RWPE2 (cell line): Measurements from ENCODE around the gene ARX.

Source experiments
- ATAC-seq: fragments of 200-7000 bp; cut with Tn5 transposase; 3 replicates; pipeline ENCODE4 v1.9.1; 2021; ENCODE audit warnings: low read depth
- DNase-seq: peaks from one replicate; pipeline ENCODE4 v3.0.0-alpha.2; 2020; ENCODE audit warnings: low spot score
- H3K27ac ChIP-seq: fragments of 450-650 bp; 2 replicates; pipeline ENCODE4 v1.5.1; 2017; ENCODE audit warnings: mild to moderate bottlenecking; ENCODE audit not compliant: poor library complexity, severe bottlenecking
- H3K27me3 ChIP-seq: fragments of 250-450 bp; sonication (Bioruptor Pico); 2 replicates; pipeline ENCODE4 v1.5.1; 2021; ENCODE audit warnings: mild to moderate bottlenecking, moderate library complexity; ENCODE audit not compliant: insufficient read depth, poor library complexity, severe bottlenecking
- H3K36me3 ChIP-seq: fragments of 250-450 bp; sonication (Bioruptor Pico); 2 replicates; pipeline ENCODE4 v1.5.1; 2020; ENCODE audit warnings: low read depth, mild to moderate bottlenecking, moderate library complexity
- H3K4me1 ChIP-seq: fragments of 250-450 bp; sonication (Bioruptor Pico); 2 replicates; pipeline ENCODE4 v1.5.1; 2021; ENCODE audit warnings: mild to moderate bottlenecking, moderate library complexity; ENCODE audit not compliant: insufficient read depth, poor library complexity, severe bottlenecking
- H3K4me3 ChIP-seq: fragments of 250-450 bp; sonication (Bioruptor Pico); 2 replicates; pipeline ENCODE4 v1.5.1; 2021; ENCODE audit warnings: mild to moderate bottlenecking, moderate library complexity; ENCODE audit not compliant: severe bottlenecking
- H3K9me3 ChIP-seq: fragments of 250-450 bp; sonication (Bioruptor Pico); 2 replicates; pipeline ENCODE4 v1.5.1; 2021; ENCODE audit warnings: mild to moderate bottlenecking, moderate library complexity; ENCODE audit not compliant: severe bottlenecking
- TF ChIP-seq, protein P1 (sequence below): fragments of 450-650 bp; IDR thresholded peaks from one replicate; pipeline ENCODE4 v1.5.1; 2017; ENCODE audit warnings: mild to moderate bottlenecking, moderate library complexity; ENCODE audit not compliant: poor library complexity, severe bottlenecking

ARX gene

DNA sequence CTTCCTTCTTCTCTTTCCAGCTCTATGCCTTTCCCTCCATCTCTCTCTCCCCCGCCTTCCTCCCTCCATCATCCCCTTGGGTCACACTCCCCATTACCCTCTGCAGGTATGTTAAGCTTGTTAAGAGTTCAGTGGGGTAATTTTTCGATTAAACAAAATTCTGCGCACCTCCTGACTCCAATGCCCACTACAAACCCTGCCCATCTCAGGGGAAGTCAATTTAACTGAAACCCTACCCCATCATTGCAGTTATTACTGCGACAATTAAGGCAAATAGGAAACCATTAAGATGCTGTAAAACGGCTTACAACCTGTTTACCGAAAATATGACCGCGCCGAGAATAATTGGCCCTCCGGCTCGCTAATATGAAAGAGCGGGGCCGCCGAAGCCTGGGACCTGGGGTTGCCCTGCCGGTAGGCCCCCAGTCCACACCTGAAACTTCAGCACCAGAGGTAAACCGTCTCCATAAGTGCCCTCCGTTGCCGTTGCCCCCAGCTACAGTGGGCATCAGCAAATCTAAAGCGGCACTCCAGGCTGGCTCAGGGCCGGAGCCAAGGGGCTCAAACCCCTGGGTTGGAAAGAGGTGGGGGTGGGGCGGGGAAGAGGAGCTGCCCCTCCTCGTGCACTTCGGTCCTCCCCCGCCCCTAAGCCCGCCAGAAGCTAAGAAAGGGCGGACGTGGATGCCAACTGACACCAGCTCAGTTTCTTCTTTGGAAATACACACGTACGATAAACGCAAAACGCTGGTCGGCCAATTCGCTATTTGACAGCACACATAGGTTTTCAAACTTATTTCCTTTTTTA lies 4.8 kb downstream of the ARX start:
- peaks cover 96% of the 10 kb centered on the region for H3K27me3 ChIP-seq
- no peak for ATAC-seq

DNA sequence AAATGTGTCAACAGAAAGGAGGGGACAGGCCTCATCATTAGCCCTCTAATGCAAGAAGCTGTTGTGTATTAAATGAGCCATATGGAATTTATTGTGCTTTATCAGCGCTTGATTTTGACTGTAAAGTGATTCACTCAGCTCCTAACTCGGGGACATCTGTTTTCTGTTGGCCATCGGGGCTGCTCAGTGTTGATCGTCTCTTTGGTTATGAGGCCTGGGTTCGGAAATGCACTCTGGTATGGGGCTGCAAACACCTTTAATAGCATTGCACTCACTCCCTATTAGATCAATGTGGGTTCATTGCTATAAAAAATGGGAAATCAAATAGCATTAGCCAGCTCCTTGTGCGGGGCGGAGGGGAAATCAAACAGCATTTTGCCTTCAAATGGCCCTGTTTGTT lies 6.4 kb downstream of the ARX start:
- Histone ChIP-seq H3K27ac (no peak overlapping the region), H3K4me1 (no peaks in the 10 kb centered on the region), H3K27me3 (peaks cover 96% of the 10 kb centered on the region), H3K9me3 (no peaks in the 10 kb centered on the region), H3K4me3 (no peak overlapping the region), H3K36me3 (no peaks in the 10 kb centered on the region)
- ATAC-seq: no peak
- TF ChIP-seq, protein P1, sequence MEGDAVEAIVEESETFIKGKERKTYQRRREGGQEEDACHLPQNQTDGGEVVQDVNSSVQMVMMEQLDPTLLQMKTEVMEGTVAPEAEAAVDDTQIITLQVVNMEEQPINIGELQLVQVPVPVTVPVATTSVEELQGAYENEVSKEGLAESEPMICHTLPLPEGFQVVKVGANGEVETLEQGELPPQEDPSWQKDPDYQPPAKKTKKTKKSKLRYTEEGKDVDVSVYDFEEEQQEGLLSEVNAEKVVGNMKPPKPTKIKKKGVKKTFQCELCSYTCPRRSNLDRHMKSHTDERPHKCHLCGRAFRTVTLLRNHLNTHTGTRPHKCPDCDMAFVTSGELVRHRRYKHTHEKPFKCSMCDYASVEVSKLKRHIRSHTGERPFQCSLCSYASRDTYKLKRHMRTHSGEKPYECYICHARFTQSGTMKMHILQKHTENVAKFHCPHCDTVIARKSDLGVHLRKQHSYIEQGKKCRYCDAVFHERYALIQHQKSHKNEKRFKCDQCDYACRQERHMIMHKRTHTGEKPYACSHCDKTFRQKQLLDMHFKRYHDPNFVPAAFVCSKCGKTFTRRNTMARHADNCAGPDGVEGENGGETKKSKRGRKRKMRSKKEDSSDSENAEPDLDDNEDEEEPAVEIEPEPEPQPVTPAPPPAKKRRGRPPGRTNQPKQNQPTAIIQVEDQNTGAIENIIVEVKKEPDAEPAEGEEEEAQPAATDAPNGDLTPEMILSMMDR: no peak
- DNase-seq: no peak

More for the DNA sequence above, 4.8 kb downstream of the ARX start:
- no peak for DNase-seq
- TF ChIP-seq, protein P1: no peak
- H3K4me1 ChIP-seq: no peaks in the 10 kb centered on the region
- H3K27ac ChIP-seq: no peak overlapping the region
- no peak overlapping the region for H3K4me3 ChIP-seq
- H3K9me3 ChIP-seq: no peaks in the 10 kb centered on the region
- H3K36me3 ChIP-seq: no peaks in the 10 kb centered on the region

GRCh38 chrX:25007059-25008053 lies 8.4 kb downstream of the ARX start:
- Histone ChIP-seq H3K4me1 (no peaks in the 10 kb centered on the region), H3K4me3 (no peak overlapping the region), H3K27me3 (peaks cover 98% of the 10 kb centered on the region), H3K27ac (no peak overlapping the region), H3K36me3 (no peaks in the 10 kb centered on the region), H3K9me3 (no peaks in the 10 kb centered on the region)
- DNase-seq (no peak), ATAC-seq (no peak; the same call in 2 of the 3 replicates)
- TF ChIP-seq, protein P1: no peak

GRCh38 chrX:25006586-25007058 lies 9.1 kb downstream of the ARX start:
- no peak for ATAC-seq
- H3K4me3 ChIP-seq: no peak overlapping the region

More at GRCh38 chrX:25006586-25007058, 9.1 kb downstream of the ARX start:
- H3K27ac ChIP-seq: no peak overlapping the region
- H3K36me3 ChIP-seq: no peaks in the 10 kb centered on the region
- DNase-seq: no peak
- peaks cover 96% of the 10 kb centered on the region for H3K27me3 ChIP-seq
- no peaks in the 10 kb centered on the region for H3K9me3 ChIP-seq
- TF ChIP-seq, protein P1: no peak
- H3K4me1 ChIP-seq: no peaks in the 10 kb centered on the region
